ENCODE data around the gene DHX8. TPM values are rescaled to one million over a fixed set of nuclear protein-coding genes. Genes with fewer than 3 reads are reported as not detected.

Gene DHX8
- total and polyA plus RNA-seq, 10 of the 15 experiments (the other 5 are each of a cell fraction or from before 2014, with no cell fraction given) = 27.6 to 50.4 (median 35.7) TPM

GRCh38 chr17:43438626-43439025 is 45.1 kb upstream of the DHX8 start (continued):
- TF ChIP-seq USF1 (IDR thresholded peaks at IDR 0.05; ENCODE audit: borderline replicate concordance, extremely low read length, insufficient read depth, low read depth, low read length) (no peak), E2F8 (IDR thresholded peaks at IDR 0.05; ENCODE audit: low read depth, partially characterized antibody) (no peak), SRF (IDR thresholded peaks at IDR 0.05; ENCODE audit: low read depth in 2 of 2, low read length in 2 of 2) (no peak), RCOR1 (conservative IDR thresholded peaks at IDR 0.05; ENCODE audit: low read depth, low read length) (no peak), ZNF207 (IDR thresholded peaks at IDR 0.05; ENCODE audit: borderline replicate concordance) (no peak), EGR1 (IDR thresholded peaks at IDR 0.05; ENCODE audit: borderline replicate concordance in 1 of 2, low read depth in 2 of 2, low read length in 2 of 2) (no peak), HDGF (IDR thresholded peaks at IDR 0.05) (no peak), REST (IDR thresholded peaks at IDR 0.05; ENCODE audit: low read depth, low read length) (no peak), EZH2 (IDR thresholded peaks at IDR 0.05; ENCODE audit: borderline replicate concordance, control insufficient read depth, low read depth, low read length) (no peak), RUNX3 (IDR thresholded peaks at IDR 0.05; ENCODE audit: low read length) (no peak)
